H9 (cell line): ENCODE data around the gene ARMH1. TPM values are rescaled to one million over a fixed set of nuclear protein-coding genes. Genes with fewer than 3 reads are reported as not detected.

ENCODE experiments used
- DNase-seq: peaks from one replicate; pipeline ENCODE4 v3.0.0-alpha.2; 2017
- H2AFZ ChIP-seq: one replicate; pipeline ENCODE4 v1.6.1; 2013; ENCODE audit warnings: mild to moderate bottlenecking, low read length, control low read depth, moderate library complexity
- H2AK5ac ChIP-seq: 2 replicates; pipeline ENCODE4 v1.6.1; 2013; ENCODE audit warnings: low read length, control low read depth, mixed read lengths; ENCODE audit not compliant: insufficient read length
- H2BK120ac ChIP-seq: one replicate; pipeline ENCODE4 v1.6.1; 2013; ENCODE audit warnings: low read depth, mild to moderate bottlenecking, low read length, control low read depth, inconsistent platforms; ENCODE audit not compliant: poor library complexity, severe bottlenecking
- H2BK12ac ChIP-seq: 2 replicates; pipeline ENCODE4 v1.6.1; 2013; ENCODE audit warnings: low read length, control low read depth, mixed read lengths, low read depth; ENCODE audit not compliant: insufficient read length
- H2BK15ac ChIP-seq: 2 replicates; pipeline ENCODE4 v1.6.1; 2013; ENCODE audit warnings: low read depth, low read length, control low read depth
- H2BK20ac ChIP-seq: one replicate; pipeline ENCODE4 v1.6.1; 2013; ENCODE audit warnings: low read depth, mild to moderate bottlenecking, low read length, control low read depth, inconsistent platforms; ENCODE audit not compliant: poor library complexity, severe bottlenecking
- H2BK5ac ChIP-seq: 2 replicates; pipeline ENCODE4 v1.6.1; 2013; ENCODE audit warnings: low read length, control low read depth, mixed read lengths; ENCODE audit not compliant: insufficient read length
- H3K14ac ChIP-seq: 2 replicates; pipeline ENCODE4 v1.6.1; 2013; ENCODE audit warnings: low read length, control low read depth; ENCODE audit not compliant: insufficient read depth
- H3K18ac ChIP-seq: 2 replicates; pipeline ENCODE4 v1.6.1; 2013; ENCODE audit warnings: low read depth, mild to moderate bottlenecking, mixed read lengths, low read length, control low read depth; ENCODE audit not compliant: insufficient read length
- H3K23ac ChIP-seq: 2 replicates; pipeline ENCODE4 v1.6.1; 2013; ENCODE audit warnings: low read length, control low read depth, mixed read lengths, low read depth; ENCODE audit not compliant: insufficient read length
- H3K23me2 ChIP-seq: 2 replicates; pipeline ENCODE4 v1.6.1; 2013; ENCODE audit warnings: low read depth, mild to moderate bottlenecking, mixed read lengths, low read length, control low read depth; ENCODE audit not compliant: insufficient read length, poor library complexity, severe bottlenecking
- H3K27ac ChIP-seq: 2 replicates; pipeline ENCODE4 v1.5.1; 2013; ENCODE audit warnings: low read length, control low read depth, mixed read lengths, low read depth; ENCODE audit not compliant: insufficient read length
- H3K27me3 ChIP-seq: 2 replicates; pipeline ENCODE4 v1.6.1; 2013; ENCODE audit warnings: low read length, control low read depth, inconsistent platforms; ENCODE audit not compliant: insufficient read depth
- H3K4ac ChIP-seq: 2 replicates; pipeline ENCODE4 v1.6.1; 2013; ENCODE audit warnings: low read depth, mild to moderate bottlenecking, control low read depth, inconsistent platforms, low read length, moderate library complexity
- H3K4me1 ChIP-seq: 2 replicates; pipeline ENCODE4 v1.6.1; 2013; ENCODE audit warnings: low read length, control low read depth, inconsistent platforms; ENCODE audit not compliant: insufficient read depth
- H3K4me2 ChIP-seq: 2 replicates; pipeline ENCODE4 v1.6.1; 2013; ENCODE audit warnings: low read length, control low read depth, mixed read lengths; ENCODE audit not compliant: insufficient read length, insufficient read depth
- H3K56ac ChIP-seq: 2 replicates; pipeline ENCODE4 v1.6.1; 2013; ENCODE audit warnings: low read depth, mild to moderate bottlenecking, mixed read lengths, low read length, control low read depth; ENCODE audit not compliant: insufficient read length
- H3K79me1 ChIP-seq: 2 replicates; pipeline ENCODE4 v1.6.1; 2013; ENCODE audit warnings: low read depth, mild to moderate bottlenecking, moderate library complexity, low read length, control low read depth, inconsistent platforms; ENCODE audit not compliant: insufficient read depth, poor library complexity, severe bottlenecking
- H3K79me2 ChIP-seq: 2 replicates; pipeline ENCODE4 v1.6.1; 2013; ENCODE audit warnings: low read length, control low read depth, inconsistent platforms; ENCODE audit not compliant: insufficient read depth
- H3K9ac ChIP-seq: 2 replicates; pipeline ENCODE4 v1.6.1; 2013; ENCODE audit warnings: low read length, control low read depth, mixed read lengths; ENCODE audit not compliant: insufficient read length; ENCODE audit errors: extremely low read depth
- H3K9me3 ChIP-seq: one replicate; pipeline ENCODE4 v1.6.1; 2013; ENCODE audit warnings: low read depth, low read length, inconsistent platforms; ENCODE audit not compliant: control insufficient read depth
- H3T11ph ChIP-seq: one replicate; pipeline ENCODE4 v1.6.1; 2013; ENCODE audit warnings: mild to moderate bottlenecking, low read length, control low read depth, inconsistent platforms
- H4K20me1 ChIP-seq: one replicate; pipeline ENCODE4 v1.6.1; 2013; ENCODE audit not compliant: control insufficient read depth, insufficient read length, insufficient read depth
- H4K5ac ChIP-seq: 2 replicates; pipeline ENCODE4 v1.6.1; 2013; ENCODE audit warnings: low read depth, mild to moderate bottlenecking, mixed read lengths, low read length, control low read depth; ENCODE audit not compliant: insufficient read length
- H4K8ac ChIP-seq: replicated peaks from 2 replicates; pipeline ENCODE4 v1.6.1; 2013; ENCODE audit warnings: low read length, control low read depth, mixed read lengths, low read depth; ENCODE audit not compliant: insufficient read length
- H4K91ac ChIP-seq: 2 replicates; pipeline ENCODE4 v1.6.1; 2013; ENCODE audit warnings: low read depth, mild to moderate bottlenecking, moderate library complexity, mixed read lengths, low read length, control low read depth; ENCODE audit not compliant: insufficient read length
- H3K27ac Mint-ChIP-seq, 3 experiments: 2 replicates in 2 of 3; 3 replicates in 1 of 3; pipeline ENCODE4 v1.8.0; 2020 to 2021; ENCODE audit warnings: mixed read lengths in 3 of 3, mild to moderate bottlenecking in 1 of 3, moderate library complexity in 1 of 3
- H3K27me3 Mint-ChIP-seq: 2 replicates; pipeline ENCODE4 v1.8.0; 2021; ENCODE audit warnings: low read depth, mild to moderate bottlenecking, moderate library complexity, mixed read lengths
- H3K36me3 Mint-ChIP-seq, 3 experiments: 2 replicates in 2 of 3; 3 replicates in 1 of 3; pipeline ENCODE4 v1.8.0; 2020 to 2021; ENCODE audit warnings: low read depth in 3 of 3, mixed read lengths in 3 of 3; ENCODE audit not compliant: insufficient read depth in 1 of 3
- H3K4me1 Mint-ChIP-seq, 2 experiments: 2 replicates each; pipeline ENCODE4 v1.8.0; 2020; ENCODE audit warnings: mixed read lengths in 2 of 2
- H3K4me3 Mint-ChIP-seq, 2 experiments: 2 replicates in 1 of 2; 3 replicates in 1 of 2; pipeline ENCODE4 v1.8.0; 2020 to 2021; ENCODE audit warnings: mild to moderate bottlenecking in 2 of 2, mixed read lengths in 2 of 2, moderate library complexity in 1 of 2
- H3K9me3 Mint-ChIP-seq, 2 experiments: 2 replicates in 1 of 2; 3 replicates in 1 of 2; pipeline ENCODE4 v1.8.0; 2020; ENCODE audit warnings: mild to moderate bottlenecking in 2 of 2, mixed read lengths in 2 of 2, moderate library complexity in 1 of 2
- CTCF ChIP-seq: fragments of 200-600 bp; sonication (generic); conservative IDR thresholded peaks from 3 replicates; pipeline ENCODE4 v1.8.0; 2021; ENCODE audit warnings: antibody characterized with exemption, mild to moderate bottlenecking
- WGBS: extraction: QIAGEN DNeasy Blood & Tissue Kit; methylation state at CpG from one replicate; pipeline ENCODE4 v1.1.7; 2013; ENCODE audit warnings: missing lambda C conversion rate, low lambda C conversion rate, mixed read lengths; ENCODE audit not compliant: insufficient read length; ENCODE audit errors: extremely low coverage; 5-methylcytosine and 5-hydroxymethylcytosine counted together
- total RNA-seq: library from RNA; stranded (reverse); gene quantifications from 2 replicates; pipeline ENCODE4 v1.2.1, GENCODE V29; 2021

Gene ARMH1
- total RNA-seq, 1 experiment from 2014 or later = 1.0 TPM

DNA sequence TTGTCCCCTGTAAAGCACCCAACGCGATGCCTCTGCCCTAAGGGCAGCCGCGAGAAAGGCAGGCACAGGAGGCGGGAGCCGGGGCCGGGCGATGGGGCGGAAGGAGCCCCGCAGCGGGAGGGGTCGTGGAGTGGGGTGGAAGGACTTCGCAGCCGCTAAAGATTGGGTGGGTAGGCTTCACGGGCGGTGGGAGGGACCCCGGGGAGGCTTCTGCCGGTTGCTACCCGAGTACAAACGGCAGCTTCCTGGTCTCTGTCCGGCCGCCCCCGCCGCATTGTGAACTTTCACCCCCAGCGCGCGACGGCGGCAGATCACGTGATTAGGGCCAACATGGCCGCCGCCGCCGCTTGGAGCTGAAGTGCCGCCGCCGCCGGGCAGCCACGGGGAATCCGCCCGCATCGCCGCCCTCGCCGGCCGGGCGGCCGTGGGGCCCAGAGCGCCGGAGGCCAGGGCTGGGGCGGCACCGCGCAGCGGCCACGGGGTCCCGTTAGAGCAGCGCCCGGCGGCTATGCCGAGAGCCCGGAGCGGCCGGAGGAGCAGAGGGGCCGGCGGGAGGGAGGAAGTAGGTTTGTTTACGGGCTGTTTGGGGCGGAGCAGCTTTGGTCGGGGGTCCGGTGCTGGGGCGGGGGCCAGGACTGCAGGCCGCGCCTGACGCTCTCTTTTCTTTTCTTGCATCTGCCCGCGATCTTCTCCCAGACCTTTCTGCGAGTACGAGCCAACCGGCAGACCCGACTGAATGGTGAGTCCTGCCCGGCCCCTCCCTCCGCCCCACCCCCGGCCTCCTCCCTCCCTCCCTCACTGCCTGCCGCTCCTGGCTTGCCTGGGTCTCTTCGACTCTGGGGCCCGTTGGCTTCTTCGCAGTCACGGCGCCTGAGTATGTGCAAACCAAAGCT is 42.6 kb upstream of the ARMH1 start:
- Mint-ChIP-seq H3K27me3 (peaks cover 3% of the 10 kb centered on the region; the same call in 1 of the 2 replicates), H3K4me3 (peak overlapping the region; percentile 87 to 90), H3K36me3 (peaks cover 22 to 39% (median 39%) of the 10 kb centered on the region in 3 experiments), H3K9me3 (no peaks in the 10 kb centered on the region), H3K4me1 (peaks cover 19 to 21% of the 10 kb centered on the region in 2 experiments), H3K27ac (peak overlapping the region; percentile 98 to 99 (median 98))
- Histone ChIP-seq H4K8ac (peak overlapping the region; percentile 95), H3K4ac (peak overlapping the region; percentile 89), H3K14ac (peak overlapping the region; percentile 99), H2BK20ac (no peak overlapping the region), H4K5ac (peak overlapping the region; percentile 93), H3K56ac (no peak overlapping the region), H4K91ac (peak overlapping the region; percentile 95), H2BK120ac (peak overlapping the region; percentile 97), H3K4me2 (peak overlapping the region; percentile 84), H4K20me1 (no peaks in the 10 kb centered on the region), H2BK5ac (peak overlapping the region; percentile 36), H3K27ac (peak overlapping the region; percentile 41), H3K9ac (peak overlapping the region; percentile 85), H3K9me3 (no peaks in the 10 kb centered on the region), H3K23ac (no peak overlapping the region), H3K79me2 (no peaks in the 10 kb centered on the region), H3K4me1 (peaks cover 3% of the 10 kb centered on the region; the same call in 1 of the 2 replicates), H2AK5ac (no peak overlapping the region), H3K18ac (peak overlapping the region; percentile 99), H3K27me3 (no peaks in the 10 kb centered on the region), H2AFZ (no peak overlapping the region), H3K79me1 (peaks cover 4% of the 10 kb centered on the region), H3T11ph (no peak overlapping the region), H2BK12ac (peak overlapping the region; percentile 82), H2BK15ac (no peak overlapping the region), H3K23me2 (peaks cover 11% of the 10 kb centered on the region)
- peak; percentile 87 for DNase-seq
- no CpG with 5 or more reads among the region's 88 CpGs for WGBS
- TF ChIP-seq CTCF = no peak
